ENCODE results near the gene INPP4B. TPM values are rescaled to one million over a fixed set of nuclear protein-coding genes. Genes with fewer than 3 reads are reported as not detected.

The INPP4B gene
- total and polyA plus RNA-seq, 2 donors (not counting 1 experiment from before 2014, with no cell fraction given) = 0.03 TPM; not detected in 1

DNA sequence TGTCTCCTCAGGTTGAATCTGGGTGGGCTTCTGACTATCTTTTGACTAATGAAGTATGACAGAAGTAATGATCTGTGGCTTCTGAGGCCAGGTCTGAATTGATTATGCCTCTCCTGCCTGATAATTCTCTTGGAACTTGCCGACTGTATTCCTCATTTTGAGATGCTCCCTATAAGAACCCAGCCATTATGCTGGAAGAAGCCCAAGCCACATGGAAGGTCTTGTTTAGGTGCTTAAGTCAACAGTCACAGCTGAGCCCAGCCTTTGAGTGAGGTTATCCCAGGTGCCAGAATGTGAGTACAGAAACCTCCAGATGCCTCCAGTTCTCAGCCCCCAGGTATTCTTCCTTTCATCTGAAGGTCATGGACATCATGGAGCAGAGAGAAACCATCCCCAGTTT, 753.2 kb downstream of the INPP4B start:
- no peak overlapping the region for H3K27ac ChIP-seq (ENCODE audit: low read length in 2 of 2)
- ChIA-PET CTCF (no interaction called here), POLR2A (no interaction called here)
- ATAC-seq (ENCODE audit: low read depth) (no peak), DNase-seq (no peak)
- TF ChIP-seq, protein P1, sequence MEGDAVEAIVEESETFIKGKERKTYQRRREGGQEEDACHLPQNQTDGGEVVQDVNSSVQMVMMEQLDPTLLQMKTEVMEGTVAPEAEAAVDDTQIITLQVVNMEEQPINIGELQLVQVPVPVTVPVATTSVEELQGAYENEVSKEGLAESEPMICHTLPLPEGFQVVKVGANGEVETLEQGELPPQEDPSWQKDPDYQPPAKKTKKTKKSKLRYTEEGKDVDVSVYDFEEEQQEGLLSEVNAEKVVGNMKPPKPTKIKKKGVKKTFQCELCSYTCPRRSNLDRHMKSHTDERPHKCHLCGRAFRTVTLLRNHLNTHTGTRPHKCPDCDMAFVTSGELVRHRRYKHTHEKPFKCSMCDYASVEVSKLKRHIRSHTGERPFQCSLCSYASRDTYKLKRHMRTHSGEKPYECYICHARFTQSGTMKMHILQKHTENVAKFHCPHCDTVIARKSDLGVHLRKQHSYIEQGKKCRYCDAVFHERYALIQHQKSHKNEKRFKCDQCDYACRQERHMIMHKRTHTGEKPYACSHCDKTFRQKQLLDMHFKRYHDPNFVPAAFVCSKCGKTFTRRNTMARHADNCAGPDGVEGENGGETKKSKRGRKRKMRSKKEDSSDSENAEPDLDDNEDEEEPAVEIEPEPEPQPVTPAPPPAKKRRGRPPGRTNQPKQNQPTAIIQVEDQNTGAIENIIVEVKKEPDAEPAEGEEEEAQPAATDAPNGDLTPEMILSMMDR (IDR thresholded peaks at IDR 0.05) = no peak
- TF ChIP-seq EZH2 (IDR thresholded peaks at IDR 0.05; ENCODE audit: borderline replicate concordance, insufficient read depth, low read depth, low read length, poor library complexity, severe bottlenecking) = no peak
- no peak overlapping the region for H3K4me3 ChIP-seq (ENCODE audit: control extremely low read depth in 1 of 5, extremely low read depth in 1 of 5, insufficient read depth in 1 of 5, low read depth in 2 of 5, low read length in 4 of 5)
- intact Hi-C loops (cut with micrococcal nuclease) = no loop called here
- no peak overlapping the region for H3K9ac ChIP-seq (ENCODE audit: low read length)
- H2AFZ ChIP-seq (ENCODE audit: insufficient read depth, low read depth, low read length, poor library complexity, severe bottlenecking) = no peak overlapping the region
- H3K9me3 ChIP-seq (ENCODE audit: control extremely low read depth in 1 of 3, control insufficient read depth in 2 of 3, insufficient read depth in 1 of 3, low read length in 2 of 3) = no peaks in the 10 kb centered on the region
- no peaks in the 10 kb centered on the region for H3K4me1 ChIP-seq (ENCODE audit: control insufficient read depth in 2 of 2, insufficient read depth in 2 of 2, low read length in 2 of 2)
- no peak overlapping the region for H3K27ac Mint-ChIP-seq
- H3K79me2 ChIP-seq (ENCODE audit: control insufficient read depth, insufficient read depth, low read length) = no peaks in the 10 kb centered on the region
- no peaks in the 10 kb centered on the region for H3K9me3 Mint-ChIP-seq (ENCODE audit: insufficient read depth)
- WGBS (ENCODE audit: insufficient coverage) = 88% methylated on average over 1 of the region's 1 CpG
- no peaks in the 10 kb centered on the region for H3K27me3 ChIP-seq (replicated peaks in 1 of 4; ENCODE audit: control extremely low read depth in 1 of 4, control insufficient read depth in 3 of 4, insufficient read depth in 4 of 4, low read length in 3 of 4)
- H3K27me3 Mint-ChIP-seq = no peaks in the 10 kb centered on the region
- no peak overlapping the region for H3K4me2 ChIP-seq (replicated peaks; ENCODE audit: low read depth, low read length, poor library complexity, severe bottlenecking)
- H4K20me1 ChIP-seq (ENCODE audit: control insufficient read depth, insufficient read depth, low read length, poor library complexity, severe bottlenecking) = no peaks in the 10 kb centered on the region
- H3K36me3 ChIP-seq (replicated peaks in 1 of 2; ENCODE audit: control extremely low read depth in 1 of 2, control insufficient read depth in 1 of 2, extremely low read depth in 1 of 2, insufficient read depth in 2 of 2, low read length in 1 of 2) = no peaks in the 10 kb centered on the region
- H3K4me3 Mint-ChIP-seq = no peak overlapping the region
- no peaks in the 10 kb centered on the region for H3K4me1 Mint-ChIP-seq

DNA sequence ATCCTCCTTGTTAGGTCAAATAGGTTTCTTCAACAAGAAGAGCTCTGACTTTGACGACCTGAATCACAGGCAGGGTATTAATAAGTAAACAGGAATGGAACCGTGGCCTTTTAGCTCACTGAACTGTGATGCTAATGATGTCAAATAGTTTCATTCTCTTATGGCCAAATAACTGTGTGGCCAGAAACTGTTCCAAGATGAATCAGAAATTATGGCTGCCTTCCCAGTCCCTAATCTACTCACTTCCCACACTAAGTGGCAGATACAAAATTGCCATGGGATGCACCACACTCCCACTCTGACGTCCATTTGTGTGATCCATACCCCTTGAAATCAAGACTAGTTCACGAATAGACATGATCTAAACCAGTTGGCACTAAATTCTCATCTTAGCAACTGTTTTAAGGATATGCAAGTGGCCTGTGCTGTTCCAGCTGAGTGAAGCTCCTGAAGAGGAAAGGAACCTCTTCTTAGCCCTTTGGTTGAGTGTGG, 754.4 kb downstream of the INPP4B start:
- no peak overlapping the region for H3K4me2 ChIP-seq (replicated peaks; ENCODE audit: low read depth, low read length, poor library complexity, severe bottlenecking)
- H3K27ac Mint-ChIP-seq = no peak overlapping the region

More for the DNA sequence above, 754.4 kb downstream of the INPP4B start:
- Histone ChIP-seq H3K27ac (ENCODE audit: low read length in 2 of 2) (no peak overlapping the region), H3K9me3 (ENCODE audit: control extremely low read depth in 1 of 3, control insufficient read depth in 2 of 3, insufficient read depth in 1 of 3, low read length in 2 of 3) (no peaks in the 10 kb centered on the region), H4K20me1 (ENCODE audit: control insufficient read depth, insufficient read depth, low read length, poor library complexity, severe bottlenecking) (no peaks in the 10 kb centered on the region), H3K4me3 (ENCODE audit: control extremely low read depth in 1 of 5, extremely low read depth in 1 of 5, insufficient read depth in 1 of 5, low read depth in 2 of 5, low read length in 4 of 5) (no peak overlapping the region), H3K36me3 (replicated peaks in 1 of 2; ENCODE audit: control extremely low read depth in 1 of 2, control insufficient read depth in 1 of 2, extremely low read depth in 1 of 2, insufficient read depth in 2 of 2, low read length in 1 of 2) (no peaks in the 10 kb centered on the region), H3K79me2 (ENCODE audit: control insufficient read depth, insufficient read depth, low read length) (no peaks in the 10 kb centered on the region), H3K27me3 (replicated peaks in 1 of 4; ENCODE audit: control extremely low read depth in 1 of 4, control insufficient read depth in 3 of 4, insufficient read depth in 4 of 4, low read length in 3 of 4) (no peaks in the 10 kb centered on the region), H3K9ac (ENCODE audit: low read length) (no peak overlapping the region), H3K4me1 (ENCODE audit: control insufficient read depth in 2 of 2, insufficient read depth in 2 of 2, low read length in 2 of 2) (no peaks in the 10 kb centered on the region), H2AFZ (ENCODE audit: insufficient read depth, low read depth, low read length, poor library complexity, severe bottlenecking) (no peak overlapping the region)
- Mint-ChIP-seq H3K27me3 (no peaks in the 10 kb centered on the region), H3K9me3 (ENCODE audit: insufficient read depth) (no peaks in the 10 kb centered on the region), H3K4me3 (no peak overlapping the region), H3K4me1 (no peaks in the 10 kb centered on the region)
- WGBS (ENCODE audit: insufficient coverage) = 83% methylated on average over 1 of the region's 4 CpGs
- POLR2A ChIA-PET = no interaction called here
- DNase-seq = no peak
- CTCF ChIA-PET = no interaction called here
- no peak for TF ChIP-seq EZH2 (IDR thresholded peaks at IDR 0.05; ENCODE audit: borderline replicate concordance, insufficient read depth, low read depth, low read length, poor library complexity, severe bottlenecking)
- TF ChIP-seq, protein P1 (IDR thresholded peaks at IDR 0.05) = no peak
- intact Hi-C loops (cut with micrococcal nuclease) = no loop called here
- ATAC-seq (ENCODE audit: low read depth) = no peak

All from B cell (primary cell).